NCI-H345 treated with DMSO at 0.1 percent for 48 hours (cell line): ENCODE results near the gene SLC7A14.

ENCODE experiments used
- DNase-seq: peaks from one replicate; lab custom pipeline; 2025; ENCODE audit not compliant: unreplicated experiment; lab: John Stamatoyannopoulos, UW

The SLC7A14 gene

GRCh38 chr3:170499562-170500156, 86.2 kb downstream of the SLC7A14 start:
- no peak for DNase-seq

- no peak for DNase-seq
These were observed 88.4 kb downstream of the SLC7A14 start for GRCh38 chr3:170497207-170498095.

GRCh38 chr3:170496868-170497140, 89.1 kb downstream of the SLC7A14 start:
- DNase-seq = no peak

- DNase-seq = no peak
These were observed 89.6 kb downstream of the SLC7A14 start for GRCh38 chr3:170496026-170496867.

GRCh38 chr3:170494766-170495165, 91.1 kb downstream of the SLC7A14 start:
- DNase-seq = no peak

GRCh38 chr3:170493712-170494182, 92.1 kb downstream of the SLC7A14 start:
- DNase-seq = no peak

- no peak for DNase-seq
These were observed 94.0 kb downstream of the SLC7A14 start for GRCh38 chr3:170491901-170492300.

- DNase-seq = no peak
These were observed 94.9 kb downstream of the SLC7A14 start for GRCh38 chr3:170490828-170491560.

GRCh38 chr3:170488802-170489201, 97.1 kb downstream of the SLC7A14 start:
- no peak for DNase-seq

- no peak for DNase-seq
These were observed 98.8 kb downstream of the SLC7A14 start for GRCh38 chr3:170487031-170487430.

- no peak for DNase-seq
These were observed 99.5 kb downstream of the SLC7A14 start for GRCh38 chr3:170486398-170486797.

- no peak for DNase-seq
These were observed 100.2 kb downstream of the SLC7A14 start for GRCh38 chr3:170485696-170486095.

GRCh38 chr3:170485294-170485693, 100.6 kb downstream of the SLC7A14 start:
- no peak for DNase-seq

GRCh38 chr3:170484869-170485268, 101.0 kb downstream of the SLC7A14 start:
- no peak for DNase-seq

GRCh38 chr3:170483485-170484262, 102.2 kb downstream of the SLC7A14 start:
- no peak for DNase-seq

- DNase-seq = no peak
These were observed 103.7 kb downstream of the SLC7A14 start for GRCh38 chr3:170482199-170482598.

- no peak for DNase-seq
These were observed 105.8 kb downstream of the SLC7A14 start for GRCh38 chr3:170480111-170480510.

GRCh38 chr3:170477395-170477794, 108.5 kb downstream of the SLC7A14 start:
- no peak for DNase-seq

- no peak for DNase-seq
These were observed 109.6 kb downstream of the SLC7A14 start for GRCh38 chr3:170476291-170476690.

- no peak for DNase-seq
These were observed 110.7 kb downstream of the SLC7A14 start for GRCh38 chr3:170475092-170475685.
